ENCODE measurements around the gene IYD.

The IYD gene

GRCh38 chr6:150369408-150369807 is 596 bp downstream of the IYD start:
- TF ChIP-seq, protein P1, sequence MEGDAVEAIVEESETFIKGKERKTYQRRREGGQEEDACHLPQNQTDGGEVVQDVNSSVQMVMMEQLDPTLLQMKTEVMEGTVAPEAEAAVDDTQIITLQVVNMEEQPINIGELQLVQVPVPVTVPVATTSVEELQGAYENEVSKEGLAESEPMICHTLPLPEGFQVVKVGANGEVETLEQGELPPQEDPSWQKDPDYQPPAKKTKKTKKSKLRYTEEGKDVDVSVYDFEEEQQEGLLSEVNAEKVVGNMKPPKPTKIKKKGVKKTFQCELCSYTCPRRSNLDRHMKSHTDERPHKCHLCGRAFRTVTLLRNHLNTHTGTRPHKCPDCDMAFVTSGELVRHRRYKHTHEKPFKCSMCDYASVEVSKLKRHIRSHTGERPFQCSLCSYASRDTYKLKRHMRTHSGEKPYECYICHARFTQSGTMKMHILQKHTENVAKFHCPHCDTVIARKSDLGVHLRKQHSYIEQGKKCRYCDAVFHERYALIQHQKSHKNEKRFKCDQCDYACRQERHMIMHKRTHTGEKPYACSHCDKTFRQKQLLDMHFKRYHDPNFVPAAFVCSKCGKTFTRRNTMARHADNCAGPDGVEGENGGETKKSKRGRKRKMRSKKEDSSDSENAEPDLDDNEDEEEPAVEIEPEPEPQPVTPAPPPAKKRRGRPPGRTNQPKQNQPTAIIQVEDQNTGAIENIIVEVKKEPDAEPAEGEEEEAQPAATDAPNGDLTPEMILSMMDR (IDR thresholded peaks at IDR 0.05), result no peak

GRCh38 chr6:150370112-150370511 is 1.3 kb downstream of the IYD start:
- TF ChIP-seq, protein P1 (IDR thresholded peaks at IDR 0.05), result no peak

DNA sequence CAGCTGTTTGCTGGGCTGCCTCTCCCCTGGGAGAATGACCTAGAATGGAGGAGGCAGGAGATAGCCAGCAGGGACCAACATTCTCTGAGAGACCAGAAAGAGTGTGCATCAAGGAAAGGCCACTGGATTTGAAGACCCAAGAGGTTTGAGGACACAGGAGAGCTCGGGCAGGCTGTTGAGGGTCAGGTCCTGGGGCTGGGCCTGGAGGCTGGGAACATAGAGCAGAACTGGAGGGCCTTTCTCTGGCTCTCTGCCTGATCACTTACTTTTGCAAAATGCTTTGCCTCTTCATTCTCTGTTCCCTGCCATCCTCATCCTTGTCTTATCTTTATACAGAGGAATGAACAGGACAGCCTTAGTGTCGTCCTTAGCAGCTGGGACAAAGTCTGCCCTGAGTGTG is 2.5 kb downstream of the IYD start:
- TF ChIP-seq, protein P1 (IDR thresholded peaks at IDR 0.05), result no peak

DNA sequence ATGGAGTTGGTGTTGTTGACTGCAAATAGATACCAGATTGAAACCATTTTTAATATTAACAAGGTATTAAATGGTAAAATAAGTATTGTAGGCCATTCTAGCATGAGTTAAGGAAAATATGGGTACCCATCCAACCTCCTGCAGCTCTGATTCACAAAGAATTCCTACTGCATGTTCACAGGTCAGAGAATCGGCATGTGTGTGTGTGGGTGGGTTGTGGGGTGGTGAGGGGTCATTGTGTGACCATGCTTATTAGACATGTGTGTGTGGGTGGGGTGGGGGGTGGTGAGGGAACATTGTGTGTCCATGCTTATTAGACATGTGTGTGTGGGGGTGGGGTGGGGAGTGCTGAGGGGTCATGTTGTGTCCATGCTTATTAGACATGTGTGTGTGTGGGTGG is 3.2 kb downstream of the IYD start:
- TF ChIP-seq, protein P1 (IDR thresholded peaks at IDR 0.05), result no peak

- TF ChIP-seq, protein P1 (IDR thresholded peaks at IDR 0.05), result no peak
Measured at GRCh38 chr6:150373260-150373701, 4.5 kb downstream of the IYD start.

DNA sequence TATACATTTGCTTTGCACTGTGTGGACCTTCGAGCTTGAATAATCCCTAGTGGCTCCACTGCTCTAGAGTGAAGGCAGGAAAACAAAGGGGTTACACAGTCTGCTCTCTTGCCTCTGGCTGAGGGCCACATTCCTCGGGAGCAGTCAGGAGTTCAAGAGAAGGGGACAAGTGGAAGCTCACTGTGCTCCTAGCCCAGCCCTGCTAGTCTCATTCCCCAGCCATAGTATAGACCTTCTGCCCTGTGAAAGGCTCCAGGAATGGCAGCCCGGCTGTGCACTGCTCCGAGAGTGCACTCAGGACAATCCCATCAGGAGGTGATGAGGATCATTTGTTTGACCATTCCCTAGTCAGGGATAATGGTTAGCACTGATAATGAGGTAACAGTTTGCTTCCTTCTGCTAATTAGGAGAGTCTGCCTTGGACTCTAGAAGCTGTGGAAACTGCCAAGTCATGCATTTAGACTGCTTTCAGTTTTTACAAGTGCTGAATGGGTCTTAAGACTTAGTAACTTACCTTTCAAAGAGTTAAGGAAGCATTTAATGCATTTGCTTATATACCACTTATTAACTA is 8.5 kb downstream of the IYD start:
- TF ChIP-seq, protein P1 (IDR thresholded peaks at IDR 0.05), result no peak

DNA sequence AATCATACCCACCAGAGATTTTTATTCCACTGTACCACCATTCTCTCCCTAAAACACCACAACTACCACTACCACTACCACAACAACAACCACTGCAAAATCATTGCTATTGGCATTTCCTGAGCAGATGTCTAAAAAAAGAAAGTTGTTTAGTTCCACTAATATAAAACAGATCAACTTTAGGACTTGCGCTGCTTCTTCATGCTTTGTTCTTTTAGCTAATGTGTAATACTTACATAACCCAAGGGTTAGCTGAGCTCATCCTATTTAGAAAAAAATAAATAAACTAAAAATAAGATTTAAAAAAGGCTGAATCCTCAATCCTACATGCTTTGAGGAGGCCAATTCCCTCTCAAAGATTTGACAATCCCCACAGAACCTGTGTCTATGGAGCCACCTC is 11.4 kb downstream of the IYD start:
- TF ChIP-seq, protein P1 (IDR thresholded peaks at IDR 0.05), result no peak

DNA sequence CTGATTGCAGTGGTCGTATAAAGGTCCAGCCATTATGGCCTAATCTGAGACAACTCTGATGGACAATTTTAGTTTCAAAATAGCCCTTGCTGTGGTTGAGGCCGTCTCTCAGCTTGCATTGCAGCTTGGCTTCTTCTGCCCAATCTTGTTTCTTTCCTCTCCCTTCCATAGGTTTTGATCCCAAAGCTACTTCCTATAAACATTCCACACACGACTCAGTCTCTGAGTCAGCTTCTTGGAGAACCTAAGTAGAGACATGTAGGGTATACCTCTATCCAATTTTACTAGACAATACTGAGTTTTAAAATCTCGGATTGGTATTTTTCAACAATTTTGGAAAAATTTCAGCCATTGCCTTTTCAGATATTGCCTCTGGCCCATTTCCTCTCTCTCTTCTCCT is 13.4 kb downstream of the IYD start:
- TF ChIP-seq, protein P1 (IDR thresholded peaks at IDR 0.05), result no peak

Measured in LNCAP (cell line).